HK-2 (cell line): Measurements from ENCODE around the gene SNAPC4.

ENCODE experiments used
- DNase-seq: peaks from one replicate; pipeline ENCODE4 v3.0.0-alpha.2; 2018; ENCODE audit not compliant: unreplicated experiment

Gene SNAPC4

GRCh38 chr9:136392538-136393449, 7.2 kb downstream of the SNAPC4 start:
- DNase-seq, result no peak

- DNase-seq, result no peak
Measured at GRCh38 chr9:136391737-136392537, 8.0 kb downstream of the SNAPC4 start.

GRCh38 chr9:136389396-136389795, 10.6 kb downstream of the SNAPC4 start:
- no peak for DNase-seq

GRCh38 chr9:136387217-136387616, 12.8 kb downstream of the SNAPC4 start:
- no peak for DNase-seq

- no peak for DNase-seq
Measured at GRCh38 chr9:136386018-136386417, 14.0 kb downstream of the SNAPC4 start.

- no peak for DNase-seq
Measured at GRCh38 chr9:136385015-136385414, 15.0 kb downstream of the SNAPC4 start.

- no peak for DNase-seq
Measured at GRCh38 chr9:136383436-136383835, 16.5 kb downstream of the SNAPC4 start.

- DNase-seq, result no peak
Measured at GRCh38 chr9:136381966-136382513, 17.9 kb downstream of the SNAPC4 start.

- no peak for DNase-seq
Measured at GRCh38 chr9:136381311-136381710, 18.7 kb downstream of the SNAPC4 start.

- DNase-seq, result no peak
Measured at GRCh38 chr9:136380381-136380780, 19.6 kb downstream of the SNAPC4 start.

- DNase-seq, result no peak
Measured at GRCh38 chr9:136379891-136380290, 20.1 kb downstream of the SNAPC4 start.

GRCh38 chr9:136379401-136379800, 20.6 kb downstream of the SNAPC4 start:
- DNase-seq, result no peak

GRCh38 chr9:136379003-136379287, 21.0 kb downstream of the SNAPC4 start:
- no peak for DNase-seq

GRCh38 chr9:136378170-136379002, 21.6 kb downstream of the SNAPC4 start:
- DNase-seq, result no peak

- no peak for DNase-seq
Measured at GRCh38 chr9:136377341-136378169, 22.4 kb downstream of the SNAPC4 start.

- no peak for DNase-seq
Measured at GRCh38 chr9:136376457-136376856, 23.5 kb downstream of the SNAPC4 start.

GRCh38 chr9:136375096-136375495, 24.9 kb downstream of the SNAPC4 start:
- no peak for DNase-seq

GRCh38 chr9:136374183-136374575, 25.8 kb downstream of the SNAPC4 start:
- DNase-seq, result no peak

GRCh38 chr9:136373300-136374182, 26.4 kb downstream of the SNAPC4 start, which contains the start of gene CARD9:
TSS of gene CARD9 (minus strand) at chr9:136373669. CDS start at chr9:136372078, 1,591 bp downstream.
- DNase-seq, result peak; percentile 41
